ENCODE data around the gene MSANTD3. TPM values are rescaled to one million over a fixed set of nuclear protein-coding genes. Genes with fewer than 3 reads are reported as not detected.
"Not testable (repeated sequence)": the region's sequence is repeated elsewhere in the genome, so short reads cannot be mapped to it uniquely, and the experiment has no call there.

The MSANTD3 gene
- total RNA-seq, 4 donors from 2014 or later, result 10.4 to 25.5 (median 13.6) TPM

GRCh38 chr9:100440071-100440470 is 13.1 kb downstream of the MSANTD3 start:
- WGBS, 2 donors, result 79 to 84% methylated on average over 3 of the region's 3 CpGs
- DNase-seq (ENCODE audit: low spot score in 2 of 2), result no peak
- no peak overlapping the region for H3K27ac ChIP-seq
- peaks cover 0 to 22% (median 0%) of the 10 kb centered on the region in 3 donors for H3K36me3 ChIP-seq
- peaks cover 0 to 7% (median 2%) of the 10 kb centered on the region in 4 donors for H3K4me1 ChIP-seq
- TF ChIP-seq, protein P1, sequence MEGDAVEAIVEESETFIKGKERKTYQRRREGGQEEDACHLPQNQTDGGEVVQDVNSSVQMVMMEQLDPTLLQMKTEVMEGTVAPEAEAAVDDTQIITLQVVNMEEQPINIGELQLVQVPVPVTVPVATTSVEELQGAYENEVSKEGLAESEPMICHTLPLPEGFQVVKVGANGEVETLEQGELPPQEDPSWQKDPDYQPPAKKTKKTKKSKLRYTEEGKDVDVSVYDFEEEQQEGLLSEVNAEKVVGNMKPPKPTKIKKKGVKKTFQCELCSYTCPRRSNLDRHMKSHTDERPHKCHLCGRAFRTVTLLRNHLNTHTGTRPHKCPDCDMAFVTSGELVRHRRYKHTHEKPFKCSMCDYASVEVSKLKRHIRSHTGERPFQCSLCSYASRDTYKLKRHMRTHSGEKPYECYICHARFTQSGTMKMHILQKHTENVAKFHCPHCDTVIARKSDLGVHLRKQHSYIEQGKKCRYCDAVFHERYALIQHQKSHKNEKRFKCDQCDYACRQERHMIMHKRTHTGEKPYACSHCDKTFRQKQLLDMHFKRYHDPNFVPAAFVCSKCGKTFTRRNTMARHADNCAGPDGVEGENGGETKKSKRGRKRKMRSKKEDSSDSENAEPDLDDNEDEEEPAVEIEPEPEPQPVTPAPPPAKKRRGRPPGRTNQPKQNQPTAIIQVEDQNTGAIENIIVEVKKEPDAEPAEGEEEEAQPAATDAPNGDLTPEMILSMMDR (IDR thresholded peaks at IDR 0.05), result no peak
- TF ChIP-seq POLR2A (IDR thresholded peaks at IDR 0.05), result no peak
- no peak for TF ChIP-seq EP300 (IDR thresholded peaks at IDR 0.05)
- H3K27me3 ChIP-seq, result no peaks in the 10 kb centered on the region
- H3K9me3 ChIP-seq, result no peaks in the 10 kb centered on the region
- no peak overlapping the region for H3K4me3 ChIP-seq

GRCh38 chr9:100440487-100440886 is 13.5 kb downstream of the MSANTD3 start:
- not testable (repeated sequence) for H3K4me1 ChIP-seq; H3K27me3 ChIP-seq; H3K27ac ChIP-seq; H3K4me3 ChIP-seq; H3K9me3 ChIP-seq; DNase-seq (ENCODE audit: low spot score in 2 of 2)
- H3K36me3 ChIP-seq, result peaks cover 0 to 22% (median 0%) of the 10 kb centered on the region in 3 donors
- 85 to 86% methylated on average over 5 of the region's 5 CpGs for WGBS, 2 donors

DNA sequence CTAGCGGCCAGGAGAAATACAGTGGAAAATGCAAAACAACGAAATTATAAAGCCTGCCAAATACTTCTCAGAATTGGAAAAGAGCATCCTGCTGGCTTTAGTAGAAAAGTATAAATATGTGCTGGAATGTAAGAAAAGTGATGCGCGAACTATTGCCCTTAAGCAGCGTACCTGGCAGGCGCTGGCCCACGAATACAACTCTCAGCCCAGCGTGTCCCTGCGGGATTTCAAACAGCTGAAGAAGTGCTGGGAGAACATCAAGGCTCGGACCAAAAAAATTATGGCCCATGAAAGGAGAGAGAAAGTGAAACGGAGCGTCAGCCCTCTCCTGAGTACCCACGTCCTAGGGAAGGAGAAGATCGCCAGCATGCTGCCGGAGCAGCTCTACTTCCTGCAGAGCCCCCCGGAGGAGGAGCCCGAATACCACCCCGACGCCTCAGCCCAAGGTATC is 15.0 kb downstream of the MSANTD3 start:
- Histone ChIP-seq H3K27me3 (no peaks in the 10 kb centered on the region), H3K27ac (no peak overlapping the region), H3K4me3 (peak overlapping the region in 1 of 4 donors; percentile 29), H3K4me1 (peaks cover 0 to 7% (median 2%) of the 10 kb centered on the region in 4 donors), H3K9me3 (no peaks in the 10 kb centered on the region), H3K36me3 (peaks cover 0 to 22% (median 0%) of the 10 kb centered on the region in 3 donors)
- WGBS, 2 donors, result 70 to 72% methylated on average over 19 of the region's 19 CpGs
- DNase-seq (ENCODE audit: low spot score in 2 of 2), result no peak
- TF ChIP-seq, protein P1 (IDR thresholded peaks at IDR 0.05), result no peak
- TF ChIP-seq EP300 (IDR thresholded peaks at IDR 0.05) (no peak), POLR2A (IDR thresholded peaks at IDR 0.05) (no peak)

DNA sequence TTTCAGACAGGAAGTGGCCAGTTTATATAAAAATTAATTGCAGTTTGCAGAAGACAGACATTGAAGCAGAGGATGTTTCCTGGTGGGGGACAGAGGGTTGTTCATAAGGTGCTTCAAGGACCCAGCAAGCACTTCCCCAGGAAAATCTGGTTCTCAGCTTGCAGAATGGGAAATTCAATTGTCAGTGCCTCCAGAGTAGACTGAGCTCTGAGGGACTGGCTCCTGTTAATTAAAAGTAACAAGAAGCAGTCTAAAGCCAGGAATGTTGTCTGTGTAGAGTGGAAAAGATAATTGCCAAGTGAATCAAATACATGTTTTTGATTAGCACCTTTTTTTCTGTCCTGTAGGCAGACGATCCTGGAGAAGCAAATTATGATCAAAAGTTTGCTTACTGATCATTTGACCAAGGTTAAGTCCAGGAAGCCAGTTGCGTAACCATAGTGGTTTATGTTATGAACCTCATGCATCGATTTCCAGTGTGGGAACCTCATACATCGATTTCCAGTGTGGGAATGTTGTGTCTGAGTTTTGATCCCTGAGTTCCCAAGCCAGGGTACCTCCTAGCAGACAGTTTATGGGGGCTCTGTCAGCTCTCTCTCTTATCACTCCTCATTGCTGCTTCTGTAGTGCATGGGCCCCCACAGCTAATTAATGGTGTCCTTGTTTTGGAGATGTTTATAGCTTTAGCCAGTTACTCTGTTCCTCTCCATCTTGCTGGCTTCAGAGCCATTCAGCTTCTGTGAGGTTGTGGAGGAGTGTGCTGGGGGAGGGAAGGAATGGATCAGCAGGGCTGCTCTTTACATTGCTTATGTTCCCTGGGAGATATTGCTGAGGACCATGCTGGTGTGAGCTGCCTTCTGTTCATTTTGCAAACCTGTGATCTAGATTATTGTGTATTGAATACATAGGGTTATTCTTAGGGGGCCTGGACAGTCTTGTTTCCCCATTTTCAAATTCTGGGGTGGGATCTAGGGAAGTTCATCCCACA is 17.1 kb downstream of the MSANTD3 start:
- Histone ChIP-seq H3K4me3 (no peak overlapping the region), H3K27ac (no peak overlapping the region), H3K36me3 (peaks cover 0 to 22% (median 0%) of the 10 kb centered on the region in 3 donors), H3K9me3 (no peaks in the 10 kb centered on the region), H3K27me3 (no peaks in the 10 kb centered on the region), H3K4me1 (peaks cover 0 to 7% (median 2%) of the 10 kb centered on the region in 4 donors)
- no peak for TF ChIP-seq POLR2A (IDR thresholded peaks at IDR 0.05)
- WGBS, 2 donors, result 66 to 71% methylated on average over 4 of the region's 4 CpGs
- no peak for DNase-seq (ENCODE audit: low spot score in 2 of 2)

DNA sequence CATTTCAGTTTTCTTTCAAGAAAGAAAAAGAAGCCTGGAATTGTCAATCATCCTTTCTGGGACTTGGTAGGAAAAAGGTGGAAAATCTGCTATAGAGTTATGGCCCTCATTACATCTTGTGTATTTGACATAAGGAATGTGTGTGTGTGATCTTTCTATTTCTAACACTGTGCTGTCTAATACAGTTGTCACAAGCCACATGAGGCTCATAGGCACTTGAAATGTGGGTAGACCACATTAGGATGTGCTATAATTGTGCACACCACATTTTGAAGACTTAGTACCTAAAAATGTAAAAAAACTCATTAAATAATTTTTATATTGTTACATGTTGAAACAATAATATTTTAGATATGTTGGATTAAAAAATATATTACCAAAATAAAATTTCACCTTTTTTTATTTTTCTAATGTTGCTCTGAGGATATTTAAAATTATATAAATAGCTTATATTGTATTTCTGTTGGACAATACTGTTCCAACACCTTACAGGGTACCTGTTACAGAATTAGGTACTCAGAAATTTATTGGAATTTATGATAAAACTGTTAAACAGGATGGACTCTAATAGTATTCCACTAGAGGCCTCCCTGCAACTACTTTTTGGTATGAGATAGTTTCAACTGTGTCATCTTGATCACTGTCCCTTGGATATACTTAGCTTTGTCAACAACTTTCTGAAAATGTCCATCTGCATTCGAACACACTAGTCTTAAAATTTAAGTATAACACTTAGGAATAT is 18.4 kb downstream of the MSANTD3 start:
- Histone ChIP-seq H3K36me3 (peaks cover 0 to 22% (median 0%) of the 10 kb centered on the region in 3 donors), H3K4me3 (no peak overlapping the region), H3K9me3 (no peaks in the 10 kb centered on the region), H3K27ac (no peak overlapping the region), H3K27me3 (no peaks in the 10 kb centered on the region), H3K4me1 (peaks cover 0 to 7% (median 2%) of the 10 kb centered on the region in 4 donors)
- 91 to 92% methylated on average over 1 of the region's 1 CpG for WGBS, 2 donors
- no peak for DNase-seq (ENCODE audit: low spot score in 2 of 2)
- TF ChIP-seq EP300 (IDR thresholded peaks at IDR 0.05) (no peak), POLR2A (IDR thresholded peaks at IDR 0.05) (no peak)
- TF ChIP-seq, protein P1 (IDR thresholded peaks at IDR 0.05), result no peak
